Measurements from ENCODE around the gene IKZF1.

DNA sequence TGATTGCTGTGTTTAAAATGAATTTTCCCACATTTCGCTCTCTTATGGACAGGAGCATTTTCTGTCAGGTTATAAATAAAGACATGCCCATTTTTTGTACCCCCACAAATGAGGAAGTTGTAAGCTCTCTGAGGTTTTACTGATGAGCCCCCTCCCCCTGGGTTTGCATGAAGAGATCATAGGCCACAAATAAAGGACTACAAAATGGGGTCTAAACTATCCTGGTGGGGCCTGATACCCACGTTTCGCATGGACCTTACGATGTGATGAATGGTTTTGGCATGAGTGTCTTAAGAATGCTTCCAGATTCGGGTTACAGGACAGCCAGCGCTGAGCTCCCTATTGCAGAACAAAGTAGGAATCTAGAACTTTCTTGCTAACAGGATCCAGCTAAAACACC lies 5.8 kb downstream of the IKZF1 start:
- TF ChIP-seq, protein P1, sequence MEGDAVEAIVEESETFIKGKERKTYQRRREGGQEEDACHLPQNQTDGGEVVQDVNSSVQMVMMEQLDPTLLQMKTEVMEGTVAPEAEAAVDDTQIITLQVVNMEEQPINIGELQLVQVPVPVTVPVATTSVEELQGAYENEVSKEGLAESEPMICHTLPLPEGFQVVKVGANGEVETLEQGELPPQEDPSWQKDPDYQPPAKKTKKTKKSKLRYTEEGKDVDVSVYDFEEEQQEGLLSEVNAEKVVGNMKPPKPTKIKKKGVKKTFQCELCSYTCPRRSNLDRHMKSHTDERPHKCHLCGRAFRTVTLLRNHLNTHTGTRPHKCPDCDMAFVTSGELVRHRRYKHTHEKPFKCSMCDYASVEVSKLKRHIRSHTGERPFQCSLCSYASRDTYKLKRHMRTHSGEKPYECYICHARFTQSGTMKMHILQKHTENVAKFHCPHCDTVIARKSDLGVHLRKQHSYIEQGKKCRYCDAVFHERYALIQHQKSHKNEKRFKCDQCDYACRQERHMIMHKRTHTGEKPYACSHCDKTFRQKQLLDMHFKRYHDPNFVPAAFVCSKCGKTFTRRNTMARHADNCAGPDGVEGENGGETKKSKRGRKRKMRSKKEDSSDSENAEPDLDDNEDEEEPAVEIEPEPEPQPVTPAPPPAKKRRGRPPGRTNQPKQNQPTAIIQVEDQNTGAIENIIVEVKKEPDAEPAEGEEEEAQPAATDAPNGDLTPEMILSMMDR (IDR thresholded peaks at IDR 0.05 in 2 of 3, conservative IDR thresholded peaks at IDR 0.05 in 1 of 3; ENCODE audit: borderline replicate concordance in 1 of 3, insufficient read depth in 1 of 3, low read depth in 2 of 3, low read length in 2 of 3), result no peak
- TF ChIP-seq ELF1 (IDR thresholded peaks at IDR 0.05; ENCODE audit: borderline replicate concordance, low read depth) (no peak), CEBPB (IDR thresholded peaks at IDR 0.05; ENCODE audit: low read depth) (no peak), POLR2A (IDR thresholded peaks at IDR 0.05; ENCODE audit: borderline replicate concordance, extremely low read depth, insufficient read depth, insufficient read length) (no peak), POLR2AphosphoS5 (IDR thresholded peaks at IDR 0.05; ENCODE audit: low read depth, low read length) (no peak), SP1 (IDR thresholded peaks at IDR 0.05; ENCODE audit: low read depth) (no peak), RAD21 (IDR thresholded peaks at IDR 0.05; ENCODE audit: low read depth) (no peak), EZH2 (IDR thresholded peaks at IDR 0.05) (no peak), SIN3A (IDR thresholded peaks at IDR 0.05; ENCODE audit: low read depth) (no peak), YY1 (IDR thresholded peaks at IDR 0.05; ENCODE audit: extremely low read depth, insufficient replicate concordance, low read depth, low read length) (no peak), EGR1 (IDR thresholded peaks at IDR 0.05; ENCODE audit: low read depth) (no peak), JUND (IDR thresholded peaks at IDR 0.05) (no peak)
- TF ChIP-seq, protein P2, sequence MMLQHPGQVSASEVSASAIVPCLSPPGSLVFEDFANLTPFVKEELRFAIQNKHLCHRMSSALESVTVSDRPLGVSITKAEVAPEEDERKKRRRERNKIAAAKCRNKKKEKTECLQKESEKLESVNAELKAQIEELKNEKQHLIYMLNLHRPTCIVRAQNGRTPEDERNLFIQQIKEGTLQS (IDR thresholded peaks at IDR 0.05), result no peak
